Cardiac septum (tissue), 1 donor: ENCODE data around the gene MIER3. TPM values are rescaled to one million over a fixed set of nuclear protein-coding genes. Genes with fewer than 3 reads are reported as not detected.

Source experiments
- DNase-seq: peaks from one replicate; pipeline ENCODE4 v3.0.0-alpha.2; 2020; ENCODE audit warnings: low spot score
- intact Hi-C: fragments of 100-400 bp; cut with DNase I; formaldehyde crosslinking; loops from one replicate; pipeline ENCODE4 v1.14.0; 2022
- total RNA-seq: library from RNA; stranded (reverse); fragmentation: NEBNext Ultra II Directional; extraction: Animal tissue kit (Norgen Biotek cat#: 25700); gene quantifications from one replicate; pipeline ENCODE4 v1.2.1, GENCODE V29; 2021
- donor health status: DM: no; HTN: no; CAD: no.

Gene MIER3
- total RNA-seq, 1 donor from 2014 or later = 14.8 TPM

DNA sequence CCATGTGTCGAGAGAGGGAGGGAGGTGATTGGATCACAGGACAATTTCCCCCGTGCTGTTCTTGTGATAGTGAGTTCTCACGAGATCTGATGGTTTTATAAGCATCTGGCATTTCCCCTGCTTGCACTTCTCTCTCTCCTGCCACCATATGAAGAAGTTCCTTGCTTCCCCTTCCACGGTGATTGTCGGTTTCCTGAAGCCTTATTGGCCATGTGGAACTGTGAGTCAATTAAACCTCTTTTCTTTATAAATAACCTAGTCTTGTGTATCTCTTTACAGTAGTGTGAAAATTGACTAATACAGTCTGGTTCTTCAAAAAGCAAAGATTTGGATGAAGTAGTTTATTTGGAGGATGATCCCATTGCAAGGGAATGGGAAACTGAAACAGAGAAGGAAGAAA is 11.3 kb upstream of the MIER3 start:
- intact Hi-C loops = no loop called here
- DNase-seq = no peak

DNA sequence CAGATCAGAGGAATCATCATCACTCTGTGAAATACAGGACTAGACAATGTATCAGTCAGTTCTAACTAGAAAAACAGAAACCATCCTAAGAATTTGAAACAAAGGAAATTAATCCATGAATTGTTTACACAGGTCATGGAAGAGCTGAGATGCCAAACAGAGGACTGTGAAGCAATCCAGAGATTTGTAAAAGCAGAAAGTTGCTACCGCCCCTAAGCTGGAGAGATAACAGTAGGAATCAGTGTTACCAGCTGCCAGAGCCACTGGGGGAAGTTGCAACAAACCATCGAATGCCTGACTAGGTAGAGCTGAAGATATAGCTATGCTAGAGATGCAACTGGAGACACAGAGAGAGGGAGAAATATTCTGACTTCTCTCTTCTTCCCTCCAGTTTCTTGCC is 10.4 kb upstream of the MIER3 start:
- DNase-seq = no peak
- intact Hi-C loops = no loop called here

DNA sequence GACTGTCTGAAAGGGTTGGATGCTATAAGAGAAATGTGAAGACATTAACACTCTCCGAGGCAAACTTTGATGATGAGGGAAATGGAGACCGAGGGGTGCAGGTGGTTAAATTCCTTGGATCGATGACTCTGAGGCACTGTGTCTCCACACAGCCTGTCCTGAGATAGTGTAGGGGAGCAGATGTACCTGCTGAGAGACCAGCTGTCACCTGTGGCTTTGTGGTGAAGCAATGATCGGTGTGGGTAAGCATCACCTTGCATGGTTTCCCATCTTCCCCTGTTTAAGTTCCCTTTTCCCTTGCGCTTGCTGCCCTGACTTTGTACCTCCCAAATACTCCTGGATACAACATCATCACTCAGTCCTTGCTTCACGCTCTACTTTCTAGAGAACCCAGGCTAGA is 9.8 kb upstream of the MIER3 start:
- intact Hi-C loops = no loop called here
- DNase-seq = no peak

DNA sequence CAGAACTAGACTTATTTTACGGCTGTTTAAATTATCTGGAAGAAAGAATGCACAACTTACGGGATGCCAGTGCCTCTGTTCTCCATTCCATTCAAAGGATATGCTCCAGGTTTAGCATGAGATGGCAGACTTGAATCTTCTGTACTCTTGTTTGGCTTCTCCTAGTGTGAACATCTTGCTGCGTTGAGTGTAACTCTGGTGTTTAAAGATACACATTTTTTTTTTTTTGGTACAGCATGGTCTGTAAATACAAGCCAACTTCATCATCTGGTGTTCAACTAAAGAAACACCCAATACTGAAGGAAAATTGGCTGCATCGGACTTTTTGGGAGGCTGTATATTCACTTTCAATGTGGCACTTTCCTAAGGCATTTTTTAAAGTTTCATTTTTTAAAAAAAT is 7.4 kb upstream of the MIER3 start:
- no peak for DNase-seq
- intact Hi-C loops = no loop called here

DNA sequence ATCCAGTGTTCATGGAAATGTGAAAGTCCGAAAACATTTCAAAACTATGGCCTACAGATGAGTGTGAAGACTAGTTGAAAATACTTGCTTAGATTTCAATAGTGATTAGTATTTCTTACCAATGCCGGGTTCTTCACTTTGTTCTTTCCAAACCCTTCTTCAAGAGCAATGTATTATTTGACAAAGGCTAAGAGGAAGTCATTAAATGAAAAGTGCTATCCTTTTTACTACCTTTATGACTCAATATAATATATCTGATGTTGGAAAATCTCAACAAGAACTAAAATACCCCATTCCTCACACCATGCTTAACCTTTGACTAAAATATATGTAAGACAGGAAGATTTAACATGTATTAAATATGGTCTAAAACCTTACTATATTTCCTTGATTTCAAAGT is 6.7 kb upstream of the MIER3 start:
- intact Hi-C loops = no loop called here
- no peak for DNase-seq

DNA sequence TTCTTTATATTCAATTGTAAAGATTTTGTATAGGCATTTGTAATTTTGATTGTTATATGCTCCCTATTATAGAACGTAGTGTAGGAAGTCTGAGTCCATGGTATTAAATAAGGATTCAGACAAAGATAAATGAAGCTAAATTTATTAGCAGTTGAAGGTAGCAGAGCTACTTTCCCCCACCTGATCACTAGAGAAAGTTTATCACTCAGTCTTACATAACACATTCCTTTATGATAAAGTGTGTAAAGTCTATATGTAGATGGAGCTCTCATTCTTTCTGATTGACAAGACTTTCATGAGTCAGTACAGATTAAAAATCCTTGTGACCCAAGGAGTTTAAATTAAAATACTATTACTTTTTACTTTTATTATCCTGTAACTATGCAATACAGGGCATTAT is 2.3 kb upstream of the MIER3 start:
- intact Hi-C loops = no loop called here
- no peak for DNase-seq

DNA sequence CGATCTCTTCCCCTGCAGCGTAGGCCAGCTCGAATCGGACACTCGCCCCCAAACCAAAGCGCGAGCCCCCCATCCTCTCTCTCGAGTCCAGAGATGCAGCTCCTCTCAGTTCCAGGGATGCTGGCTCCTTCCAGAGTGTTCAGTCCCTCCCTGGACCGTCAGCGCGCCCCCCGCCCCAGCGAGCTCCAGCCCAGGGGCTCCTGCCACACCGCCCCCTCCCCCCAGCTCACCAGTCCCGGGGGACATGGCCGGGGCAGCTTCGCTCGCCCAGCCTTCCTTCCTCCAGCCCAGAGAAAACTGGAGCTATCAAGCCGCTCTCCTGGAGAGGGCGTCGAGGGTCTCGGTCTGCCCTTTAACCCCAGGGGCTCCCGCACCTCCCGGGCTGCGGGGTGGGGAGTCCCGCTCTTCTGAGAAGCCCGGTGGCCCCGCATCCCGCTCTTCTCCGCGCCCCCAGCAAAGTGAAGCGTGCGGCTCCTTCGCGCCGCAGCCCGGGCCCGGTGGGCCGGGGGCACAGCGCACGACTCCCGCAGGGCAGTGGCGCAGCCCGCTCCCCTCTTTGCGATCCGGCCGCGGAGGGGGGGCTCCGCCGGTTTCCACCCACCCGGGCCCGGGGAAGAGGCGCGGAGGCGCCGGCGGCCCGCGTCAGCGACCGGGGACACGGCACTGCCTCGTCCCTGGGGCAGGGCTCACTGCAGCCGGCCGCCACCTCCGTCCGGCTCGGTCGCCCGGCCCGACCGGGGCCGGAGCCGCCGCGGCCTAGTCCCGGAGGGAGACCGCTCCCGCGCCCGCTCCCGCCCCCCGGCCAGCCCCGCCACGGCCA is 587 bp downstream of the MIER3 start:
- intact Hi-C loops = loop anchor here (1.0 to 2.0 kb wide), 2 partner anchors 42 to 221 kb away; partner anchors contain the start of gene SETD9
- DNase-seq = no peak

DNA sequence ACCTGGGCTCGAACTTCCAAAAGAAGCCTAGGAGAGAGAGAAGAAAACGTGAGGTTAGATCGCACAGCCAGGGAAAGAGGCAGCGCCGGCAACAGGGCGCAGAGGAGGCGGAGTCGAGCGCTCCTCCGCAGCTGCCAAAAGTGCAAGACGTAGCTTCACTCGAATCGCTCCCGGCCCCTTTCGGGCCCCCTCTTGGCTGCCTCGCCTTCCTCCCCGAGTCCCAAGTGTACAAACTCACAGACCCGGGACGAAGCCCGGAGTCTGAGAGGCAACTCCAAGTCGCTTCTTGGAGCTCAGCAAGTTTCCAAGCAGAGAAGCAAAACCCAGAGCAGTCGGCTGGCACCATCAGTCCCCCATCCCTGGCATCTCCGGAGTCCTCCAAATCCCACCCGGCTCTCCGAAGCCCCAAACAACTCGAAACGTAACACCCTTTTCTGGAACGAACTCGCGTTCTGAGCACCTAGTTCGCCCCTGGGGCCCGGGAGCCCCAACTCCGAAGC is 1.2 kb downstream of the MIER3 start:
- DNase-seq = peak; percentile 82
- intact Hi-C loops = loop anchor here (1.0 to 2.0 kb wide), 2 partner anchors 41 to 222 kb away; partner anchors contain the start of gene SETD9

DNA sequence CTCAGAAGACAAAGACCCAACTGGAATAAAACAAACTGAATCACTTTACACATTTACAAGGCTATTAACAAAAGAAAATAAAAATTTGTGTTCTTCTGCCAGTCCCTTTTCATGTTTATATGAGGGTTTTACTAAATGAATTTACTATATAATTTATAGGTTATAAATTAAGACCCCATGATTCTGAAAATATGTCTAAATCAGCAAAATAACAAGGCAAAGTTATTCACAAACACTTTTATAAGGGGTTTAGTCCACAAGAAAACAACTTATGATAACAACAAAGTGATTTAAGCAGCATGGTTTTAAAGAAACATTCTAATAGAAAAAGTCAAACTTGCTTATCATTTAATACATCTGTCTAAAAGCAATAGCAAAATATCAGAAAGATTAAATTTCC is 4.9 kb downstream of the MIER3 start:
- intact Hi-C loops = no loop called here
- DNase-seq = no peak

DNA sequence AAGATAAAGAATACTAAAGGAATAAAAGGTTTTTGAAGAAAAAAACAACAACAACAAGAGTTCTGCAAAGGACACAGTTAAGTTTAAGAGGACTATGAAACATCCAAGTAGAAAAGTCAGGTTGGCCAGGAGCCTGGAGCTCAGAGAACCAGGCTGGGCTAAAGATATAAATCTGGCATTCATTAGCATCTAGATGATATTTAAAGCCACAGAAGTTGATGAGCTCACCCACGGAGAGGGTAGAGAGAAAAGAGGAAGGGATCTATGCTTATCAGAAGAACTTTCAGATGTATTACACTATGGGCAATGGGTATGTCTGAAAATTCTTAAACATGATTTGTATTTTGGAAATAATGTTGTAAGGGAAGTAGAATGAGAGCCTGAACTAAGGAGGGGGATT is 9.9 kb downstream of the MIER3 start:
- intact Hi-C loops = no loop called here
- DNase-seq = no peak

DNA sequence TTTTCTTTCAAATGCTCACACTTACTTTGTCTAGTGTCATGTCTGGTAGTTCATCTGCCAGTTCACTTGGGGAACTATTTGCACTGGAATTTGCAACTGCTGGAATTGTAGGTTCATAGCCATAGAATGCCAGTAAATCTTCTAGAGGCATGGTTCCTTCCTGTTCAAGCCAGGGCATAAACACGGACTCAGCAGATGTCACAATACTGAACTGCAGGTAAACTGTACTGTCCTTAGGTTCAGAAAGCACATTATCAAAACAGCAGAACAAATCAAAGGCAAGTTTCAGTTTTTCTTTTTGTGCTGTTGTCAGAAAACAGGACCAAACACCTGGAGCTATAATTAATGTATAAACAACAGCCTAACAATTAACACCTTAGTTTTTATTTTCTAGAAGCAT is 13.1 kb downstream of the MIER3 start:
- intact Hi-C loops = no loop called here

DNA sequence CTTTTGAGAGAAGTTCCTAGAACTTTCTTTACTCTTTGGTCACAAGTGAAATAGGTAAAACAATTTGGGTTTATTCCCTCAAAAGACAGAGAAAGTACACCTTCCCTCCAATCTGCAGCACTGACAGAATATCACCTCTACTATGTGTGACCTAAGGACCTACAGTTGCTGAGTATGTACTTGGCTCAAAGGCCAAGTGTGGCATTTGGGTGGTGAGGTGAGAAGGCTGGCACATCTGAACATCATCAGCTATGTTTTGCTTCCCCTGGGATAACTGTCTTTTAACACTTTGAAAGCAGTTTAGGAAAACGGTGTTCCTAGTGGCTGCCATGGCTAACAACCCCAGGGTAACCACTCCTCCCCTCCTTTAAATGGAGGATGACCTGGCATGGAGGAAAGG is 17.6 kb downstream of the MIER3 start:
- intact Hi-C loops = no loop called here
- no peak for DNase-seq

More for the DNA sequence above, 13.1 kb downstream of the MIER3 start:
- DNase-seq = no peak

DNA sequence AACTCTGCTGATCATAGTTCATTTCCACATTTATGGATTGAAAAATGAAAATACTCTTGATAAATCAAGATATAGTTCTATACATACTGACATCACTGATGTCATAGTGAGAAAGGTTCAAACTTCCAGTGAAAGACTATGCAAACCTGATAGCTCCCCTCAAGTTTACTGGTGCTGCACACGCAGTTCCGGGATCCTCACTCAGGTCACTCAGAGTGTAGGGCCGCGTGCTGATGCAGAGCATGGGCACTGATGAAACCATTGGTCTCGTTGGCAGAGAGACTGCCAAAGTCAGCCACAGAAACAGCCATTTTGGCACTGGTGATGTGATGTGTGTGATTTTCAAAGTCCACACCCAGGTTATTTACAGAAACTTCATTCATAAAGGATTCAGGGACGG is 29.0 kb downstream of the MIER3 start:
- no peak for DNase-seq
- intact Hi-C loops = no loop called here

DNA sequence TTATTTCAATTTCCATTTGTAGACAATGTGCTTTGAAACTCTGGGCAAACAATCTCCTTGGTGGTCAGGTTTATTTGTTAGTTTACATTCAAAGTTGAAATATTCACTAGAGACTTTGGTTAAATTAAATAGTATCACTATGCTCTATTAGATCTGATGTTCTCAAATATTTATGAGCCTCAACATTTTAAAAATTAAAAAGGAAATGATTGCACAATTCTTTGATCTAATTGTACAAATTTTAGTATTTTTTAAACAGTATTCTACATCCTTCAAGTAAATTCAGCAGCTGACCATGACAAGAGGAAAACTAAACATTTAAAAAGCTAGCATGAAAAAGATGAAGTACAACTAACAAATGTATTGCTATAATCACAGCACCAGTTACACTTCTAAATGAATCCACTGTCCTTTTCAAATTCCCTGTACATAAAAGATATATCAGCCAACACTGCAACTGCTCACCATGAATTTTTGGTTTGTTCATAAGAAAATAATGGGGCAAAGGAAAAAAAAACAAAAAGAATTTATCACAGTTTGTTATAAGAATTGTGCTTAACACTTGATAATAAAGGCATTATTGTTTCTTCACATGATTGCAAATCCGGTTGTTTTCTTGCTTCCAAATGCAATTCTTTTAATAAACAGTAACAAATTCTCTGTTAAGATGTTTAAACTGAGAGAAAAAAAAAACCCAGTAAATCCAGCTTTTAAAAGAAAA is 31.8 kb downstream of the MIER3 start:
- no peak for DNase-seq
- intact Hi-C loops = no loop called here

DNA sequence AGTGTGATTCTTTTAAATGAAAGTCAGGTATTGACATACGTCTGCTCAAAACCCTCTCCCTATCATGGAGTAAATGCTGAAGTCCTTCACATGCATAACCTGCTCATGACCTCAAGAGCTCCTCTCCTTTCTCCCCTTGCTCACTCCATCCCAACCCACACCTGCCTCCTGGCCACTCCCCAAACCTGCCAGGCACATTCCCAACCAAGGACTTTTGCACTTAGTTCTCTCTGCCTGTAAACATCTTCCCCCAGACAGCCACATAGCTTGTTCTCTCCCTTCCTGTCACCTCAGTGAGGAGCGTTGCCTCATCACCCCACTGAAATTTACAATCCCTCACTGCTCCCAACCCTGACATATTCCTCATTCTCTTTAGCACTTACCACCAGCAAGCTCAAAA is 33.9 kb downstream of the MIER3 start:
- DNase-seq = no peak

DNA sequence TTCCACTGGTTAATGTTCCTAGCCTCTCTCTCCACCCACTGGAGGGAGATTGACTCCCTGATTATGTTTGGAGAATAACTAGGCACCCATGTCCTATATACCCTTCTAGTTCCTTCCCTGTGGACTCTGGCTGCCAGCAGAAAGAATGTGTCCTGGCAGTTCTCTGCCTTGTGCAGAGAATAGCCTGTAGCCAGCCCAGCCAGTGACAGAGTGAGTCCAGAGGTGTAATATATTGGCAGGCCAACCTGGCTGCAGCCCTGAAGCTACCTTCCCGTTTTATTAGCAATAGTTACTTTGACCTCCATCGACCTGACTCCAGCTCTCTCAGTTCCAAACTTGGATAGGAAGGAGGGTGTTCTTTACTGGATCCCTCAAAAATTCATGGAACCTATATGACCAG is 34.4 kb downstream of the MIER3 start:
- intact Hi-C loops = no loop called here
- DNase-seq = peak; percentile 80

More for the DNA sequence above, 33.9 kb downstream of the MIER3 start:
- intact Hi-C loops = no loop called here

DNA sequence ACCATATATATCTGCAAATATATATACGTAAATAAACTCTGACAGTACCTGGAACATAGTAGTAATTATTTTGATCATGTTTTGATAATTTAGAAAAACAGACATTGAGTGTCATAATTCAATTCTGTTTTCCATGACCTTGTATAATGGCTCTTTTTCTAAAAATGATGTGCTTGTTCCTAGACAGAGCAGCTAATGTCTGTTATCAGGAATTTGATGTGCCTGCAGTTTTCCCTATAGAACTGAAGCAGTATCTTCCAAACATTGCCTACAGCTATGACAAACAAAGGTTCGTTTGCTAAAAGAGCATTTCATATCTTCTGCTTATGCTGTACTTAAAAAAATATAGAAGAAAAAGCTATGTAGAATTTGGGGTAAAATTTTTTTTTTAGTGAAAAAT is 37.2 kb downstream of the MIER3 start:
- intact Hi-C loops = no loop called here
- DNase-seq = no peak

DNA sequence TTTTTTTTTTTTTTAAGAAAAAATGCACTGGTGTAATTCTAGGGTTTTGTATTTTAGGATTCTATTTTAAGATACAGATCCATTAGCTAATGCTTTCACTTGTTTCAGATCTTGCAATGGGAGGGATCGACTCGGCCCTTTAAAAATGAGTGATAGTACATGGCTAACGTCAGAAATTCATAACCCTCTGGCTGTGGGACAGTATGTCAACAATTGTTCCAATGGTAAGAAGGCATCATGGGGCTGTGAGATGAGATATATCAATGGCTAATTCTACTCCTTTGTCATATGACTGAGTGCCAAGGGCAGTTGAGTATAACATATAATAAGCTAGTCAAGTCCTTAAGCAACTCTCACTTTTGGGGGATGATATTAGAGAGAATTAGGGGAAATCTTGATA is 38.2 kb downstream of the MIER3 start:
- DNase-seq = no peak
- intact Hi-C loops = no loop called here

DNA sequence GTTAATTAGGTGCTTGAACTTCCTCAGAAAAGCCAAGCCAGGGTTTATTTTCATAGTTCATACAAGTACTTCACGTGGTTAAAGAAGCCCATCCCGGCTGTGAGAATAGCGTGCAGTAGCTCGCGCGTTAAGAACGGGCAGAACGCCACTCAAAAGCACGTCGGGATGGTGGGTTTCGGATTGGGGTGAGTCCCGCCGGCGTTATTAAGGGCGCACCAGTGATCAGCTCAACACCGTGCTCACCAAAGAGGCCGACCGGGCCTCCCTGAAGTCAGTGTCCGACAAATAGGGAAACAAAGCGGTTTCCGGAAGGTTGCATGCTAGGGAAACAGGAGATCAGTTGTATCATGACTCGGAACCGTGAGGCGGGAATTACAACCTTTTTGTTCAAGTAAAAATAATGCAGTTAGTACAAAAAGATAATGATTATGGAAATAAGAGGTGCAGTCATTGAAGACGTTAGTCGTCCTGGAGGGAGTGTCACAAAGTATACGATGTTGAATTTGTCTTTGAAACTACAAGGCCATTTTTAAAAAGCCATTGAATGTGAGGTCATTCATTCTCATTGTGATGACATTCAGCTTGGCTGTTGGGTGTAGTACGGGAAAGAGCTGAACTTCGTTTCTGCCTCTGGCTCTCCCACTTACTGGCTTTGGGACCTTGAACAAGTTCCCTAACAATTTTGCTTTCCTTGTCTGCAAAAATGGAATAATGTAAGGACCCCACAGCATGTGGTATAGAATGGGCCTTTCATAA is 41.5 kb downstream of the MIER3 start:
- DNase-seq = peak; percentile 76
- intact Hi-C loops = no loop called here
